H4 (cell line): ENCODE data around the gene ZBTB8A. TPM values are rescaled to one million over a fixed set of nuclear protein-coding genes. Genes with fewer than 3 reads are reported as not detected.
"Not testable (repeated sequence)": the region's sequence is repeated elsewhere in the genome, so short reads cannot be mapped to it uniquely, and the experiment has no call there.

Experiments used
- DNase-seq: peaks from one replicate; pipeline ENCODE4 v3.0.0-alpha.2; 2015; ENCODE audit warnings: low spot score
- total RNA-seq: library from RNA; depleted of rRNA; stranded (reverse); fragments of >200 nt; shearing (Covaris generic); gene quantifications from 2 replicates; pipeline ENCODE4 v1.2.3, GENCODE V29; 2014

The ZBTB8A gene
- total RNA-seq, 1 experiment from 2014 or later = 5.1 TPM

DNA sequence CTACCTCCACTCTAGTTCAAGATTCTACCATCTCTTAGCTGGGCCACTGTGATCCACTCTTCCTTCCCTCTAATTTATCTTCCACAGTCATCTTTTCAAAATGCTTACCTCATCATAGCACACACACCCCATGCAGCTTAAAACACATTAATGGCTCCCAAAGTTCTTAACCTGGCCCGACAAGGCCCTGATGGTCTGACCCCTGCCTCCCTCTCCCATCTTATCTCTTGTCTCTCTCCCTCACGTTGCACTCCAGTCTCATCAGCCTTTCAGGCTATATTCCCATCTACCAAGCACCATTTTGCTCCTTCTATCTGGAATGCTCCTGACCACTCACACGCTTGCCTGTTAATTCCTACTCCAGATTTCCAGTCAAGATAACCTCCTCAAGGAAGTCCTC is 2.5 kb upstream of the ZBTB8A start:
- no peak for DNase-seq

DNA sequence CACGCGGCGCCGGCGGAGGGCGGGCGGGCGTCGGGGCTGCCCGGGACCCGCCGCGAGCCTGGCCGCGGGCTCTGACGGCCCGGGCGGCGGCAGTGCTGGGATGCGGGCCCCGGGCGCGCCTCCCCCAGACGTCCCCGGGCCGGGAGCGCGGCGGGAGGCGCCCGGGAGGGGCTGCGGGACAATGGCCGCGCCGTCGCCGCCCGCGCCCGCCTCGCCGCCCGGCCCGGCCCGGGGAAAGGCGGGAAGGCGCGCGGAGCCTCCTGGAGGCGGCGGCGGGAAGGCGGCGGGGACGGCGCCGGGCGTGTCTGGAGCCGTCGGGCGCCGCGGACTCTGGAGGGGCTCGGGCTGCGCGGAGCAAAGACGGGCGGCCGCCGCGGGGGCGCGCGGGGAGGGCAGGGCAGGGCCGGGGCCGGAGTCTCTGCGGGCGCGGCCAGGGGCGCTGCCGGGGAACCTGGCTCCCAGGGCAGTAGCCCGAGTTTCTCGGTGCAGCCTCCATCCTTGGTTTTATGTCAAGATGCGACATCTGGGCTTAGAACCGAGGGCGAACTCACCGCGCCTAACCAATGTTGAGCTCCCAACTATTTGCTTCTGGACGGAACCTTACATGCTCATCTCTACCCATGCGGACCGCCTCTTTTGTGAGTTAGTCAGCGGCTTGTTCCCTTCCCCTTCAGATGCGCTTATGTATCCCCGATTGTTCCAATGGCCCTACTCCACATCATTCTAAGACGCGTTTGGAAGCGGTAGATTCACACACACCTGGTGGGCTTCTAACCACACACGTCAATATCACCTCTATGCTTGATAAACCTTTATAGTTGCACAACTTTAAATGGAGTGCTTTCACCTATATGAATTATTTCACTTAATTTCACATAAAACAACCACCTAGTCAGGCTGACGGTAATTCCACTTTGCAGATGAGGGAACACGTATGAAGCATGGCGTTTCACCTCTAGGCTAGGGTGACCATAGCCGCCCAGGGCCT is 651 bp downstream of the ZBTB8A start:
- no peak for DNase-seq

DNA sequence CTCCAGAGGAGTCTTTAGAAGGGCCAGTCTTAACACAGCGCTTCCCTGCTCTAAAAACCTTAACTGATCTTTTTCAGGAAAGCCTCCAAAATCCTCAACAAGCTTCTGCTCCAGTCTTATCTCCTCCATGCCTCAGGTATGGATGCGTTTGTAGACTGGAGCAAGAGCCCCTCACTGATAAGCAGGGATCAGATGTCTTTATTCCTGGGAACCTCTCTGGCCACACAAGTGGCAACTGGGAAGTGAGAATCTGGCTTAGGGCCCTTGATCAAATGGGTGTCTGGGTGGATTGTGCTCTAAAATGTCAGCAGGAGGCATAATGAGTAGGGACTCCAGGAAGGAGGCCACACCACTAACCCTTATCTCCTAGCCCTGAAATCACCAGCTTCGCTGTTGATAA is 1.4 kb downstream of the ZBTB8A start:
- DNase-seq = no peak

DNA sequence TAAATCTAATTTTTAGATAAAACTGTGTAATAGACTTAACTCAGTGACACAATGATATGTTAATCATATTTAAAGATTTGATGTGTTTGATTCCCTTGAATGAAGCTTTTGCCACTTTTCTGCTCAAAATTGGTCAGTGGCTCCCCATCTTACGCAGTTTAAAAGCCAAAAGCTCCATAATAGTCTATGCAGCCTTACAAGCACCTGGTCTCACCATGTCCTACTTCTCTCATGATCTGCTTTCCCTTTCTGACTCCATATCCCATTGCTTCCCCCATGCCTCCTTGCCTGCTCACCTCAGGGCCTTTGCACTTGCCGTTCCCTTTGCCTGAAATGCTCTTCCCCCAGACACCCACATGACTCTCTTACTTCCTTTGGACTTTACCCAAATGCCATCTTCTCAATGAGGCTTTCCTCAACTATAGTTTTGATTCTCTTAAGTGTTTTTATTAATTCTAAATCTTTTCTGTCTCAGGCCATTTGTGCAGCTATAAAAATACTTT is 1.9 kb downstream of the ZBTB8A start:
- no peak for DNase-seq

DNA sequence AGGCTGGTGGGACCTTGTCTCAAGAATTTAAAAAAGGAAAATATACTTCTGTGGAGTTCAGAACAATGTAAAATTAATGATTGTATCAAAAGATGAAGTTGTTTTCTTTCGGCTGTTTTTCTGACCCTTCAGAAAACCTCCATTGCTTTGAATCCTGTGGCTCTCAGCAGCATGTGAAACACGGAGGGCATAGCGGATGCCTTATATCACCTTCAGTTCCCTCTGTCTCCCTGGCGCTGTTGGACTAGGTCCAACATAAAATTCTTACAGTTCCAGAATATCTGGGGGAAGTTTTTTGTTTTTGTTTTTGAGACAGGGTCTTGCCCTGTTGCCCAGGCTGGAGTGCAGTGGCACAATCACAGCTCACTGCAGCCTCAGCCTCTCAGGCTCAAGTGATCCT is 7.4 kb downstream of the ZBTB8A start:
- DNase-seq = no peak

DNA sequence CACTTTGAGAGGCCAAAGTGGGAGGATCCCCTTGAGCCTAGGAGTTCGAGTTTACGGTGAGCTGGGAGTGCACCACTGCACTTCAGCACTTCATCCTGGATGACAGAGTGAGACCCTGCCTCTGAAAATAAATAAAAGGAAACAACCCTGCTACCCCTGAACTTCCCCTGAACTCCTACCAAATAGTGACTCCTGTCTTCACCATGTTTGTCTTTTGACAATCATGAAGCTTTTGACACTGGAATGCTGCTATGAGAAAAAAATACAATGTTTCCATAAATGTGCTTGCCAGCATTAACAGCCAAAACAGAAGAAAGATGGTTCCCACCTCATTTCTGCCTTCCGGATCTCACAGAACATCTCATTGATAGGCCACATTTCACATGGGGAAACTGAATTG is 10.4 kb downstream of the ZBTB8A start:
- DNase-seq = no peak

DNA sequence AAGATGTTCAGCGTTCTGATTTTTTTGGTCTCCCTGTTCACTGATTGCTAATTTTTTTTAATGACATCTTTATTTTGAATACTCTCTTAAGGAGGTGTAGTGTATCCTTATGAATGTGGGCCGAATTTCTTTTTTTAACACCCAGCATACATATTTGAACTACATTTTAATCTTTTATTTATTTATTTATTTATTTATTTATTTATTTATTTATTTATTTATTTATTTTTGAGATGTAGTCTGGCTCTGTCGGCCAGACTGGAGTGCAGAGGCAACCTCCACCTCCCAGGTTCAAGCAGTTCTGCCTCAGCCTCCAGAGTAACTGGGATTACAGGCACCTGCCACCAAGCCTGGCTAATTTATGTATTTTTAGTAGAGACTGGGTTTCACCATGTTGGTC is 15.1 kb downstream of the ZBTB8A start:
- DNase-seq = no peak

DNA sequence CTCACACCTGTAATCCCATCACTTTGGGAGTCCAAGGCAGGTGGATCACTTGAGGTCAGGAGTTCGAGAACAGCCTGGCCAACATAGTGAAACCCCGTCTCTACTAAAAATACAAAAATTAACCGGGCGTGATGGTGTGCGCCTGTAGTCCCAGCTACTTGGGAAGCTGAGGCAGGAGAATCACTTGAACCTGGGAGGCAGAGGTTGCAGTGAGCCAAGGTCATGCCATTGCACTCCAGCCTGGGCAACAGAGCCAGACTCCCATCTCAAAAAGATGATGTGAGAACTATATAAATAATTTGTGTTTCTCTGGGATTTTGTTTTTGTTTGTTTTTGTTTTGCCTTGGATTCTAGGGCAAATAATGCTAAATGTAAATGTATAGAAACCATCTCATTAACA is 17.8 kb downstream of the ZBTB8A start:
- not testable (repeated sequence) for DNase-seq

DNA sequence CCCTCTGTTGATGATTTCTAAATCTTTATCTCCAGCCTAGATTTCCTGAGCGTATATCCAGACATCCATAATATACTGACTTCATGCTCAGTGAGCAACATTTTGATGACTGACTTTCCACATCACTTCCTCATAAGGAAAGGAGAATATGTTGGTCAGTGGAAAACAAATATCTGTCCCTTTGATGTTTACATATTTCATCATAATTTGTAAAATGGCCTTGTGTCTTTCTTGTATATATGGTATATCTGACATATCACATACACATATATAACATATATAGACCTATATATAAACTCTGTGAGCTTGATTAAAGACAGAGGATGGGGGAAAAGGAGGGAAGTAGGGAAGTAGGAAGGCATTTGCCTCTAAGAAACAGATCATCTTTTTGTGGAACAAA is 18.6 kb downstream of the ZBTB8A start:
- DNase-seq = no peak

DNA sequence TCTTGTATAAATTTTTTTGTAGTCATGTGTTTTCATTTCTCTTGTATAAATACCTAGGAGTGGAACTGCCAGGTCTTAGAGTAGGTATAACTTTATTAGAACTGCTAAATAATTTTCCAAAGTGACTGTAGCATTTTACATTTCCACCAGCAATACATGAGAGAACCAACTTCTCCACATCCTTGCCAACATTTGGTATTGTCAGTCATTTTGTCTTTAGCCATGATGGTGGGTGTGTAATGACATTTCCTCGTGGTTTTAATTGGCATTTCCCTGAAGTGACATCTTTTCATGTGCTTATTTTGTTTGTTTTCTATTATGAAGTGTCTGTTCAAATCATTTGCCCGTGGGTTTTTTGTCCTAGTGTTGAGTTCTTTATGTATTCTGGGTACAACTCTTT is 29.7 kb downstream of the ZBTB8A start:
- DNase-seq = no peak

DNA sequence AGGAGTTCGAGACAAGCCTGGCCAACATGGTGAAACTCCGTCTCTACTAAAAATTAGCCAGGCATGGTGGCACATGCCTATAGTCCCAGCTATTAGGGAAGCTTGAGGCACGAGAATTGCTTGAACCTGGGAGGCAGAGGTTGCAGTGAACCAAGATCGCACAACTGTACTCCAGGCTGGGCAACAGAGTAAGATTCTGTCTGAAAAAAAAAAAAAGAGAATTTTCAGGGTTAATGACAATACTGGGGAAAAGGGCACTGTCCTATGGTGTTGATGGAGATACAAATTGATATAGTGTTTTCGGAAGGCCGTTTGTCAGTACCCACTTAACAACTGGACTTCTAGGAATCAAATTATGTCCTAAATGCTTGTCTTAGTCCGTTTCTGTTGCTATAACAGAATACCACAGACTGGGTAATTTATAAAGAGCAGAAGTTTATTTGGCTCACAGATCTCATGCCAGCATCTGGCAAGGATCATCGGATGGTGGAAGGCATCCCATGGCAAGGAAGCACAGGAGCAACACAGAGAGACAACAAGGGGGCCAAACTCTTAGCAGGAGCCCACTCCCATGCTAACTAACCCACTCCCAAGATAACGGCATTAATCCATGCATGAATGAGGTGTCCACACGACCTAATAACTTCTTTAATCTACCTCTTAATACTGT is 41.3 kb downstream of the ZBTB8A start:
- DNase-seq = no peak

DNA sequence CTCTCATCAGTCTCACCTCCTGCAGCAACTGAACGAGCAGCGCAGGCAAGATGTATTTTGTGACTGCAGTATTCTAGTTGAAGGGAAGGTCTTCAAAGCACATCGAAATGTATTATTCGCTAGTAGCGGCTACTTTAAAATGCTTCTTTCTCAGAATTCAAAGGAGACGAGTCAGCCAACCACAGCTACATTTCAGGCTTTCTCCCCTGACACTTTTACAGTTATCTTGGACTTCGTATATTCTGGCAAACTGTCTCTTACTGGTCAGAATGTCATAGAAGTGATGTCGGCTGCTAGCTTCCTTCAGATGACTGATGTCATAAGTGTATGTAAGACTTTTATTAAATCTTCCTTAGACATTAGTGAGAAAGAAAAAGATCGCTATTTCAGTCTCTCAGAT is 53.7 kb downstream of the ZBTB8A start:
- no peak for DNase-seq

DNA sequence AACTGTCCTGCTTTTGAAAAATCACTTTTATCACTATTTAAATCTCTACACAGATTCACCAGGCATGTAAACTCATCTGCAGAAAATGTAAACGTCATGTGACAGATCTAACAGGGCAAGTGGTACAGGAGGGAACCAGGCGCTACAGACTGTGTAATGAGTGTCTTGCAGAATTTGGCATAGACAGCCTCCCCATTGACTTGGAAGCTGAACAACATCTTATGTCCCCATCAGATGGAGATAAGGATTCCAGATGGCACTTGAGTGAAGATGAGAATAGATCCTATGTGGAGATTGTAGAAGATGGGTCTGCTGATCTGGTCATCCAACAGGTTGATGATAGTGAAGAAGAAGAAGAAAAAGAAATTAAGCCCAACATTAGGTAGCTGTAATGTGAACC is 60.8 kb downstream of the ZBTB8A start:
- no peak for DNase-seq

DNA sequence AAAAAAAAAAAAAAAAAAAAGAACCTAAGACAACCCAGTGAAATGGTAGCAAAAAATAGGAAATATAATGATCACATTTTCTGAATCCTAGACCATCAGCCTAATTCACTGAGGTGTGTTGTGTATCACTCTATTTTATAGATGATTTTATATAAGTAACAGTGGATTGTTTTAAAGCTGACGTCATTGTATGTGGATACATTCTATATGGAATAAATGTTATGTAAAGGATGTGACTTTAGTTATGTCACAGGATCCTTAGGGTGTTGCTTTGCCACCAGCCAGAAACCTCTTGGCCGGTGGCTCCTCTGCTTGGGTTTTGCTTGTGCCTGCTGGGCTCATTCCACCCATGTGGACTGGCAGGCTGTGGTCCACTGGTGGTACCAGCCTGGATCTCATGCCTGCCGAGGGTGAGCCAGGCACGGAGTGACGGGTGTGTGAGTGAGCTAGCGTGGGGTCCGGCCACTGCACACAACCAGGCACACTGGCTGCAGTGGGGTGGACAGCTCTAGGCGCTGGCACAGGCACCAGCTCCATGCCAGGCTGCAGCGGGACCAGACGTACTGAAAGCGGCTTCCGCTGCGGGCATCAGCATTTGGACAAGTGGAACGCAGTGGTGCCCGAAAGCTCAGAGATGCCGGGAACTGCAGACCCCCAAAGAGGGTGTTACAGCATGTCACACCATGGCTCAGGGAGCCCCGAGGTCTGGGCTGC is 66.6 kb downstream of the ZBTB8A start:
- DNase-seq = no peak

DNA sequence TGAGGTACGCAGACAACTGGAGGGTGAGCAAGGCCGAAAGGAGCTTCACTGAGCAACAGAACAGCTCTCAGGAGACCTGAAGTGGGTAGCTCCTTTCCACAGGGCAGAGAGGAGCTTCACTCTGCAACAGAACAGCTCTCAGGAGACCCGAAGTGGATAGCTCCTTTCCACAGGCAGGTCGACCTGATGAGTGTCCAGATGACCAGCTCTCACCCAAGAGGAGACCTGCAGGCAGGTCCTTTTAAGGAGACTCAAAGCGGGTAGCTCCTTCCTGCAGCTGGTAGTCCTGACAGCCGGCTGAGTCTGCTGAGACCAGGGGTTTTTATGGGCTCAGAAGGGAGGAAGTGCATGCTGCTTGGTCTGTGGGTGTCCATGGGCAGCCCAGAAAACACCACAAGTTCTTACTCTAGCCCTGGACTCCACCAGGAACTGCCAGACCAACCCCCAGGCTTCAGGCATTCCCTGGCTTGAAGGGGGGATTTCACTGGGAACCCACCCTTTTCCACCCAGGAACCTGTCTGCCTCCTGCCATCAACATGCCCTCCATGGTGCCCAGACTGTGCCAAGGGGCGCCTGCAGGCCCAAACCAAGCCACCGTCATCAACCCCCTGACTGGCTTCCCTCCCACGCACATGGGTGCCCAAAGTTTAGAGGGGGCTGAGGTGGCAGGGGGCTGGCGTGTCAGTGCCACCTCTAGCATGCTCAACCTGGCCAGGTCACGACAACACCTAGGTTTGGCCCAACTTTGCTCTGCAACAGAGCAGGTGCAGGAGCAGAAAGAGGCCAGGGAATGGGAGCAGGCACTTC is 67.5 kb downstream of the ZBTB8A start:
- DNase-seq = no peak

DNA sequence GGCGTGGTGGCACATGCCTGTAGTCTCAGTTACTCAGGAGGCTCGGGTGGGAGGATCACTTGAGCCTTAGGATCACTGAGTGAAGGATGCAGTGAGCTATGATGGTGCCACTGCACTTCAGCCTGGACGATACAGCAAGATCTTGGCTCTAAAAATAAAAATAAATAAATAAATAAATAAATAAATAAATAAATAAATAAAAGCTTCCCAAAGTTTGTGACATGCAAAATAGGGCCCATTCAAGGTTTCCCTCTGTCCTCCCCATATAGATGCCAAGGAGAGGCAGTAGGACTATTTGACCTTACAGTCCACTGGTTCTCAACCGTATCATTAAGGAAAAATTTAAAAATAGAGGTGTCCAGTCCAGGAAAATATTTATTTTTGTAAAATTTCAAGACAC is 70.0 kb downstream of the ZBTB8A start:
- no peak for DNase-seq

DNA sequence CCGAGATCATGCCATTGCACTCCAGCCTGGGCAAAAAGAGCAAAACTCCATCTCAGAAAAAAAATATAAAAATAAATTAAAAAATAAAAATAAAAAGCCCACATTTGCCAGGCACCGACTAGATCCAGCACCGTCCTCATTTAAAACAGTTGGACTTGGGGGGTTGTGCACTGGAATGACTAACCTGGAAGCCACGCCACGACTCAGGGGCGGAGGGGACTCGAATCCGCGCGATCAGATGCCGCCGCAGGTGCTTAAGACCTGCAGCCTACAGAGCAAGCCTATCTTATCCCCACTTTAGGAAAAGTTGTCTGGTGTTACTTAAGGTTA is 72.6 kb downstream of the ZBTB8A start:
- no peak for DNase-seq

DNA sequence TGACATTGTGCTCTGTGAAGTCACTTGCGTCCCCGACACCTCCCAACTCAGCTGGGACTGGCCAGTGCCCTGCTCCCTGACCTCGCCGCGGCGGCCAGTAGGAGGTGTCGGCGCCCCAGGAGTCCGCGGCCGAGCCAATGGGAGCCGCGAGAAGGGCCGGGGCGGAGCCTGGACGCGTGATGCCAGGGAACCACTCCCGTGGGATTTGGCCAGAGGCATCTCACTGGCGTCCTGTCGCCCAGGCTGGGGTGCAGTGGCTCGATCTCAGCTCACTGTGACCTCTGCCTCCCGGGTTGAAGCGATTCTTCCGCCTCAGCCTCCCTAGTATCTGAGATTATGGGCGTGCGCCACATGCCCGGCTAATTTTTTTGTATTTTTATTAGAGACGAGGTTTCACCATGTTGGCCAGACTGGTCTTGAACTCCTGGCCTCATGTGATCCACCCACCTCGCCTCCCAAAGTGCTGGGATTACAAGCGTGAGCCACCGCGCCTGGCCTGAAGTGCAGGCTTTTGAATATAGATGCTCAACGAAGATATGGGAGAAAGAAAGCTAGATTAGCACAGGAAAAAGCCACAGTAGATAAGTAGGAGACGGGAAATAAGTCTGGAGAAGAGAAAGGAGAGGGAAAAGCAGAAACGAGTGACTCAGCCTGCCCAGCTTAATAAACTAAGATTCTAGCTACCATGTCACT is 73.1 kb downstream of the ZBTB8A start:
- peak; percentile 78 for DNase-seq

DNA sequence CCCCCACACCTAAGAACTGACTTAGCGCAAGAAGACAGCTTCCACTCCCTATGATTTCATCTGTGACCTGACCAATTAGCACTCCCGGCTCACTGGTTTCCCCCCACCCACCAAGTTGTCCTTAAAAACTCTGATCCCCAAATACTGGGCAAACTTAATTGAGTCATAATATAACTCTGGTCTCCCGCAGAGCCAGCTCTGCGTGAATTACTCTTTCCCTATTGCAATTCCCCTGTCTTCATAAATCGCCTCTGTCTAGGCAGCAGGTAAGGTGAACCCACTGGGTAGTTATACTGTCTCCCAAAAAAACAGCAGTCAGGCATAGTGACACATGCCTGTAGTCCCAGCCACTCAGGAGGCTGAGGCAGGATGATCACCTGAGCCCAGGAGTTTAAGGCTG is 74.2 kb downstream of the ZBTB8A start:
- DNase-seq = no peak

DNA sequence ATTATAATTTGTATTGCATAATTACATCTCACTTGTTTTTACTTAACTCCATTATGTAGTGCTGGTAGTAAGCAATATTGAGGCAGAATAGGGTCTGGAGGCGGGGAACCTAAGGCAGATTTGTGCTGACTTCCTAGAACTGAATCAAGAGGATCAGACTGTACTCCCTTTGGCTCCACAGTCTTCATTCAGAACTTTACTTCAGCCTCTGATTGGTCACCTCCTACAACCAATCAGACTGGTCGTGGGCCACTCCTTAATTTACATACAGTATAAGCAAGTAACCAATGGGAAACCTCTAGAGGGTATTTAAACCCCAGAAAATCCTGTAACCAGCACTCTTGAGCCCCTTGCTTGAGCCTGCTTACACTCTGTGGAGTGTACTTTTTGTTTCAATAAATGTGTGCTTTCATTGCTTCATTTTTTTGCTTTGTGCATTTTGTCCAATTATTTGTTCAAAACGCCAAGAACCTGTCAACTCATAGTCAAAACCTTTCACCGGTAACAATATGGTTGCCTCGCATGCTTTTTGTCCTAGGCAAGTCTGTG is 79.5 kb downstream of the ZBTB8A start:
- no peak for DNase-seq
